NCI-H345 treated with DMSO at 0.1 percent for 48 hours (cell line): Measurements from ENCODE around the gene MYO1A.

Source experiments
- DNase-seq: peaks from one replicate; lab custom pipeline; 2025; ENCODE audit not compliant: unreplicated experiment; lab: John Stamatoyannopoulos, UW

MYO1A gene

GRCh38 chr12:57049890-57050289, at the start of gene MYO1A:
MYO1A (minus strand) TSS chr12:57050129; CDS start chr12:57048323, 1,806 bp downstream.
- DNase-seq, result no peak

- DNase-seq, result no peak
Measured at GRCh38 chr12:57099047-57099714, 49.3 kb upstream of the MYO1A start.

- DNase-seq, result no peak
Measured at GRCh38 chr12:57098546-57098945, 48.6 kb upstream of the MYO1A start.

GRCh38 chr12:57097554-57097835, 47.6 kb upstream of the MYO1A start:
- no peak for DNase-seq

GRCh38 chr12:57096748-57097553, 47.0 kb upstream of the MYO1A start:
- no peak for DNase-seq

- DNase-seq, result no peak
Measured at GRCh38 chr12:57096099-57096572, 46.2 kb upstream of the MYO1A start.

GRCh38 chr12:57095440-57095839, 45.5 kb upstream of the MYO1A start:
- no peak for DNase-seq

GRCh38 chr12:57094208-57095160, 44.6 kb upstream of the MYO1A start:
- no peak for DNase-seq

- DNase-seq, result no peak
Measured at GRCh38 chr12:57093415-57094207, 43.7 kb upstream of the MYO1A start.

GRCh38 chr12:57092876-57093414, 43.0 kb upstream of the MYO1A start:
- no peak for DNase-seq

GRCh38 chr12:57092529-57092862, 42.6 kb upstream of the MYO1A start:
- DNase-seq, result no peak

GRCh38 chr12:57091638-57092528, 42.0 kb upstream of the MYO1A start:
- no peak for DNase-seq

- no peak for DNase-seq
Measured at GRCh38 chr12:57090924-57091637, 41.2 kb upstream of the MYO1A start.

GRCh38 chr12:57090490-57090889, 40.6 kb upstream of the MYO1A start:
- no peak for DNase-seq

- no peak for DNase-seq
Measured at GRCh38 chr12:57089271-57090245, 39.6 kb upstream of the MYO1A start.

- peak; percentile 45 for DNase-seq
Measured at GRCh38 chr12:57088354-57089270, 38.7 kb upstream of the MYO1A start, which contains the start of gene NAB2. NAB2 (plus strand) TSS chr12:57089114; CDS start chr12:57089272, 158 bp downstream.
